Suprapubic skin (tissue), 4 donors: ENCODE data around the gene LRBA. TPM values are rescaled to one million over a fixed set of nuclear protein-coding genes. Genes with fewer than 3 reads are reported as not detected.

Experiments
- DNase-seq, 2 donors: peaks; one replicate each; pipeline ENCODE4 v3.0.0-alpha.2; 2019; ENCODE audit warnings: low spot score in 2 of 2
- H3K27ac ChIP-seq: fragments of 200-600 bp; sonication (generic); one replicate; pipeline ENCODE4 v1.5.1; 2019
- H3K27me3 ChIP-seq: fragments of 200-600 bp; sonication (generic); one replicate; pipeline ENCODE4 v1.5.1; 2019
- H3K36me3 ChIP-seq: fragments of 200-600 bp; sonication (generic); one replicate; pipeline ENCODE4 v1.5.1; 2019
- H3K4me1 ChIP-seq: fragments of 200-600 bp; sonication (generic); one replicate; pipeline ENCODE4 v1.5.1; 2019
- H3K4me3 ChIP-seq: fragments of 200-600 bp; sonication (generic); one replicate; pipeline ENCODE4 v1.5.1; 2019; ENCODE audit warnings: mild to moderate bottlenecking
- H3K9me3 ChIP-seq: fragments of 200-600 bp; sonication (generic); one replicate; pipeline ENCODE4 v1.5.1; 2019
- EP300 ChIP-seq: sonication (generic); formaldehyde crosslinking; IDR thresholded peaks from one replicate; pipeline ENCODE4 v1.6.1; 2017; ENCODE audit warnings: antibody characterized with exemption
- POLR2A ChIP-seq, 2 donors: fragments of 450-650 bp; IDR thresholded peaks; one replicate each; pipeline ENCODE4 v1.6.1; 2017; ENCODE audit warnings: antibody characterized with exemption in 2 of 2, mild to moderate bottlenecking in 2 of 2, moderate library complexity in 2 of 2
- POLR2AphosphoS5 ChIP-seq, 3 donors: sonication (generic); formaldehyde crosslinking; IDR thresholded peaks; one replicate each; pipeline ENCODE4 v1.6.1; 2017; ENCODE audit warnings: antibody characterized with exemption in 3 of 3
- WGBS: methylation state at CpG from one replicate; pipeline ENCODE4 v1.1.5; 2018; 5-methylcytosine and 5-hydroxymethylcytosine counted together
- total RNA-seq, 4 donors: library from RNA; depleted of rRNA; stranded (reverse); fragments of >200 nt; gene quantifications; one replicate each; pipeline ENCODE4 v1.1.0, GENCODE V29; 2016
- TF ChIP-seq, protein P1 (sequence below), 2 donors: fragments of 200-600 bp in 1 of 2; fragments of 450-650 bp in 1 of 2; sonication (generic) in 1 of 2; IDR thresholded peaks; one replicate each; pipeline ENCODE4 v1.5.1; 2016 to 2019; ENCODE audit warnings: antibody characterized with exemption in 2 of 2, mild to moderate bottlenecking in 1 of 2, moderate library complexity in 1 of 2

LRBA gene
- total RNA-seq, 4 donors from 2014 or later, result 64.6 to 128 (median 81.0) TPM

DNA sequence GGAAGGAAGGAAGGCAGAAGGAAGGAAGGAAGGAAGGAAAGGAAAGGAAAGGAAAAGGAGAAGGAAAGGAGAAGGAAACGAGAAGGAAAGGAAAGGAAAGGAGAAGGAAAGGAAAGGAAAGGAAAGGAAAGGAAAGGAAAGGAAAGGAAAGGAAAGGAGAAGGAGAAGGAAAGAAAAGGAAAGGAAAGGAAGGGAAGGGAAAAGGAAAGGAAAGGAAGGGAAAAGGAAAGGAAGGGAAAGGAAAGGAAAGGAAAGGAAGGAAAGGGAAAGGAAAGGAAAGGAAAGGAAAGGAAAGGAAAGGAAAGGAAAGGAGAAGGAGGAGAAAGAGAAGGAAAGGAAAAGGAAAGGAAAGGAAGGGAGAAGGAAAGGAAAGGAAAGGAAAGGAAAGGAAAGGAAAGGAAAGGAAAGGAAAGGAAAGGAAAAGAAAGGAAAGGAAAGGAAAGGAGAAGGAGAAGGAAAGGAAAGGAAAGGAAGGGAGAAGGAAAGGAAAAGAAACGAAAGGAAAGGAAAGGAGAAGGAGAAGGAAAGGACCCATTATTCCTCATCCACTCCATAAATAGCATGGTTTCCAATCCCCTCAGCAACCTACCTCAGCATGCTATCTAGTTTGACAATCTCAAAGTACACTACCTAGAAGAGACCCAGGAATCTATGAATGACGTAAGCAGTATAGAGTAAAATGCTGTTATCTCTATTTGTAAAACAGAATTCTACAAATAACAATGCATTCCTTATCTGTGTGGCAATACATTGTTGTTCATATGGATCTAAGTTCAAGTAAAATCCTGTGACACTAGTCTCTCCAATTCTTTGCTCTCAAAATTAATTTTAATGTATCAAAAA lies 209.7 kb downstream of the LRBA start:
- 98% methylated on average over 3 of the region's 3 CpGs for WGBS
- DNase-seq, result no peak
- Histone ChIP-seq H3K4me3 (no peak overlapping the region), H3K9me3 (no peaks in the 10 kb centered on the region), H3K27ac (no peak overlapping the region), H3K36me3 (peaks cover 7% of the 10 kb centered on the region), H3K27me3 (no peaks in the 10 kb centered on the region), H3K4me1 (no peaks in the 10 kb centered on the region)
- TF ChIP-seq POLR2AphosphoS5 (IDR thresholded peaks at IDR 0.05), result no peak
- TF ChIP-seq, protein P1, sequence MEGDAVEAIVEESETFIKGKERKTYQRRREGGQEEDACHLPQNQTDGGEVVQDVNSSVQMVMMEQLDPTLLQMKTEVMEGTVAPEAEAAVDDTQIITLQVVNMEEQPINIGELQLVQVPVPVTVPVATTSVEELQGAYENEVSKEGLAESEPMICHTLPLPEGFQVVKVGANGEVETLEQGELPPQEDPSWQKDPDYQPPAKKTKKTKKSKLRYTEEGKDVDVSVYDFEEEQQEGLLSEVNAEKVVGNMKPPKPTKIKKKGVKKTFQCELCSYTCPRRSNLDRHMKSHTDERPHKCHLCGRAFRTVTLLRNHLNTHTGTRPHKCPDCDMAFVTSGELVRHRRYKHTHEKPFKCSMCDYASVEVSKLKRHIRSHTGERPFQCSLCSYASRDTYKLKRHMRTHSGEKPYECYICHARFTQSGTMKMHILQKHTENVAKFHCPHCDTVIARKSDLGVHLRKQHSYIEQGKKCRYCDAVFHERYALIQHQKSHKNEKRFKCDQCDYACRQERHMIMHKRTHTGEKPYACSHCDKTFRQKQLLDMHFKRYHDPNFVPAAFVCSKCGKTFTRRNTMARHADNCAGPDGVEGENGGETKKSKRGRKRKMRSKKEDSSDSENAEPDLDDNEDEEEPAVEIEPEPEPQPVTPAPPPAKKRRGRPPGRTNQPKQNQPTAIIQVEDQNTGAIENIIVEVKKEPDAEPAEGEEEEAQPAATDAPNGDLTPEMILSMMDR (IDR thresholded peaks at IDR 0.05), result no peak
- no peak for TF ChIP-seq EP300
- no peak for TF ChIP-seq POLR2A (IDR thresholded peaks at IDR 0.05)

DNA sequence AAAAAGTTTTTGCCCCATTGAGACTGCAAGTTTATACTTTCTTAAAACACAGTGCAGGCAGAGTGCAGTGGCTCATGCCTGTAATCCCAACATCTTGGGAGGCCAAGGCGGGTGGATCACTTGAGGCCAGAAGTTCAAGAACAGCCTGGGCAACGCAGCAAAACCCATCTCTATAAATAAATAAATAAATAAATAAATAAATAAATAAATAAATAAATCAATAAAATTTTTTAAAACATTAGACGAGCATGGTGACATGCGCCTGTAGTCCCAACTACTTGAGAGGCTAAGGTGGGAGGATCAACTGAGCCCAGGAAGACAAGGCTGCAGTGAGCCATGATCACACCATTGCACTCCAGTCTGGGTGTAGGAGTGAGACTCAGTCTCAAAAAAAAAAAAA lies 213.3 kb downstream of the LRBA start:
- Histone ChIP-seq H3K4me1 (no peaks in the 10 kb centered on the region), H3K27me3 (no peaks in the 10 kb centered on the region), H3K27ac (no peak overlapping the region), H3K36me3 (peaks cover 4% of the 10 kb centered on the region), H3K9me3 (no peaks in the 10 kb centered on the region), H3K4me3 (no peak overlapping the region)
- no peak for TF ChIP-seq EP300
- TF ChIP-seq POLR2AphosphoS5 (IDR thresholded peaks at IDR 0.05), result no peak
- TF ChIP-seq, protein P1 (IDR thresholded peaks at IDR 0.05), result no peak
- no peak for TF ChIP-seq POLR2A (IDR thresholded peaks at IDR 0.05)
- WGBS, result 95% methylated on average over 4 of the region's 4 CpGs
- DNase-seq, result no peak

DNA sequence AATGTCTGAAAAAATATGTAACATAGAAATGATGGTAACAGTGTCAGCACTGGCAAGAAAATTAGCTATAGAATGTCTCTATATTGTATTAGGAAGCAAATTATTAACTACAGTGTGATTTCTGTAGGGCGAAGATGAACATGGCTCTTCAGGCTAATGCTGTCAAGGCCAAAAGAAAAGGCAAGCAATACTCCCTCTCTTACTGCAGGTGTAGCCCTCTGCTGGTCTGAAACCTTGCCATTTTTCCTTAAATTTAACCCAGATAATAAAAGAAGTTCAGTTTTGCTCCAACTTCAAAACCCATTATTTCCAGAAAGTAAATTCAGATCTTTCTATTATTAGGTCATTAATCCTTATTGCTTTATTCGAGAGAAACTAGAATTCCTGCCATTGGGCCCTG lies 215.9 kb downstream of the LRBA start:
- no peak overlapping the region for H3K27ac ChIP-seq
- TF ChIP-seq, protein P1 (IDR thresholded peaks at IDR 0.05), result no peak
- TF ChIP-seq POLR2AphosphoS5 (IDR thresholded peaks at IDR 0.05) (no peak), POLR2A (IDR thresholded peaks at IDR 0.05) (no peak), EP300 (no peak)
- H3K4me1 ChIP-seq, result no peaks in the 10 kb centered on the region
- WGBS, result 94% methylated on average over 2 of the region's 2 CpGs
- no peaks in the 10 kb centered on the region for H3K9me3 ChIP-seq
- H3K27me3 ChIP-seq, result no peaks in the 10 kb centered on the region
- no peak overlapping the region for H3K4me3 ChIP-seq
- no peak for DNase-seq
- no peaks in the 10 kb centered on the region for H3K36me3 ChIP-seq

DNA sequence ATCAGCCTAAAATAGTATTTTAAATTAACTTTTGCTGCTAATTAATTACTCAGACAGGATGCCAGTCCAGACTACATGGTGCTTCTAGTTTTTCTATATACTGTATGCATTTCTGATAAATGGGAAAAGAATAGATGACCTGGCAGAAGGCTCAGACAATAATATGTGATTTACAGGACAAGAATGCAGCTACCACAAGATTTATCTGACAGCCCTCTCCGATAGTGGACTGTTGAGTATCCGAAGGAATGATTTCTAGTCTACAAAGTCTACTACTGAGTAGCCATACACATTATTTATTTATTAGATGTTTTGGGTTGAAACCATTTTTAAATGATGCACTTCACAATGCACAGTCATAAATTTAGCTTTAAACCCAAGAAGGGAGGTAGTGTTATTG lies 220.4 kb downstream of the LRBA start:
- no peak overlapping the region for H3K4me3 ChIP-seq
- 90% methylated on average over 2 of the region's 2 CpGs for WGBS

DNA sequence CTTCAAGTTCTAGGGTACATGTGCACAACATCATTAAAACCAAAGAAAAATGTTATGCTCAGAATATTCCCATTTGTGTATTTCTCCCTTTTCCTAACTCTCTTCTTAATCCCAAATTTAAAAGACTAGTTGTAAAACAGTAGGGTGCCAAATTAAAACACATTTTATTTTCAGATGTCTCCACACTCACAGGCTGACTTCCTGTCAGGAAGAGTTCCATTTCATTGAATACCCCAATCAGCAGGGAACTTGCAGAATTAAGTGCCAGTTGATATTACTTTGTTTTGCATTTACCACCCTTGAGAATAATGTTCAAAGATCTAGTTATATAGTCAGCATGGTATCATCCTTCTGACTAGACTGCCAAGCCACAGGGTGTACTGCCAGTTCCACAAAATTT lies 225.2 kb downstream of the LRBA start:
- H3K36me3 ChIP-seq, result no peaks in the 10 kb centered on the region
- H3K9me3 ChIP-seq, result no peaks in the 10 kb centered on the region
- H3K27me3 ChIP-seq, result no peaks in the 10 kb centered on the region
- H3K4me1 ChIP-seq, result no peaks in the 10 kb centered on the region
- H3K27ac ChIP-seq, result no peak overlapping the region
- DNase-seq, result no peak
- H3K4me3 ChIP-seq, result no peak overlapping the region
- TF ChIP-seq EP300 (no peak), POLR2A (IDR thresholded peaks at IDR 0.05) (no peak)

More for the DNA sequence above, 220.4 kb downstream of the LRBA start:
- TF ChIP-seq POLR2AphosphoS5 (IDR thresholded peaks at IDR 0.05), result no peak
- no peak for TF ChIP-seq EP300
- TF ChIP-seq, protein P1 (IDR thresholded peaks at IDR 0.05), result no peak
- no peak for TF ChIP-seq POLR2A (IDR thresholded peaks at IDR 0.05)
- H3K27me3 ChIP-seq, result no peaks in the 10 kb centered on the region
- no peaks in the 10 kb centered on the region for H3K36me3 ChIP-seq
- no peaks in the 10 kb centered on the region for H3K9me3 ChIP-seq
- no peak overlapping the region for H3K27ac ChIP-seq
- H3K4me1 ChIP-seq, result no peaks in the 10 kb centered on the region
- no peak for DNase-seq
